GM04504 (cell line): ENCODE data around the gene TMEM208.

Experiments used
- DNase-seq: peaks from one replicate; pipeline ENCODE4 v3.0.0-alpha.2; 2012; ENCODE audit warnings: low read depth

Gene TMEM208

GRCh38 chr16:67209565-67209964 is 17.4 kb upstream of the TMEM208 start:
- DNase-seq, result no peak

DNA sequence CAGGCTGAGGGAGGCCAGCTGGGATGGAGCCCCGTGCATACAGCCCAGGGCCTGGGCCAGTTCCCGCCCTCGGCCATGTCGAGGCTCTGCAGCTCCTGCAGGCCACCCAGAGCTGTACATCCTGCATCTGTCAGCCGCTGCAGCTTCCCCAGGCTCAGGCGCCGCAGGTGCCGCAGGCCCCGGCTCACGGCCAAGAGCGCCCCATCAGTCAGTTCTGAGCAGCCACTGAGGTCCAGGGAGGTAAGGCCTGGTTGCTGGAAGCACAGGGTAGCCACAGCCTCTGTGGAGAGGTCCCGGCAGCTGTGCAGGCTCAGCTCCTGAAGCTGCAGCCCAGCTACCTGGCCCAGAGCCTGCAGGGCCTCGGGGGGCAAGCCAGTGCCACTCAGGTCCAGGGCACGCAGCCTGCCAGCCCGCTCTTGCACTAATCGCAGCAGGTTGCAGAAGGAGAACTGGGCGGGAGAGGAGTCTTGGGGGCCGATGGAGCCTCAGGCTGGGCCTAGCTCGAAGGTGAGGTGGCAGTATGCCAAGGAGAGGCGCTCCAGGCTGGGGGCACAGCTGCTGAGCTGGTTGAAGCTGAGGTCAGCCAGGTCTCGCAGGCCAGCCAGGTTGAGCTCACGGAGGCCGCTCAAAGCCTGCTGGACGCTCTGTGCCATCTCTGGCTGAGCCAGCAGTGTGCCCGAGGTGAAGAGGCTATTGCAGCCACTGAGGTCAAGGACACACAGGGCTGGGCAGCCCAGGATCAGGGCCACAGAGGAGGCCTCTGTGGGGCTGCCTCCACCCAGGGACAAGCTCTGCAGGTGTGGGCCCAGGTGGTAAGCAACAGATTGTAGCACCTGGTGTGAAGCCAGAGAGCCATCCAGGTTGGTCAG is 16.6 kb upstream of the TMEM208 start:
- DNase-seq, result no peak

DNA sequence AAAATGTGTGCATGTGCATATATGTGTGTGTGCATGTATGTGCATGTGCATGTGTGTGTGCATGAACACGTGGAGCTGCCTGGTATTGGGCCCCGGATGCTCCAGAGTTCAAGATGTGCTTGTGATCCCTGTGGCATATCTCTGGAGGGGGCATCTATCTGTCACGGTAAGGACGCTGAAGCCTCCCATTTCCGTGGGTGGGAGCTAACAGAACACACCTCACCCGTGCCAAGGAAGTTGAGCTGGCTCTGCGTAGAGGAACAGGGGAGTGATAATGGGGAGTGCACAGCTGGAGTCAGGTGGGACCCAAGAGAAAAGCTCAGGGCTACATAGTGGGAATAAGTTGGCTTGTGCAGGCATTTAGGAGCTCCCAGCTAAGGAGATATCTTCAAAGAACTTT is 15.3 kb upstream of the TMEM208 start:
- no peak for DNase-seq

DNA sequence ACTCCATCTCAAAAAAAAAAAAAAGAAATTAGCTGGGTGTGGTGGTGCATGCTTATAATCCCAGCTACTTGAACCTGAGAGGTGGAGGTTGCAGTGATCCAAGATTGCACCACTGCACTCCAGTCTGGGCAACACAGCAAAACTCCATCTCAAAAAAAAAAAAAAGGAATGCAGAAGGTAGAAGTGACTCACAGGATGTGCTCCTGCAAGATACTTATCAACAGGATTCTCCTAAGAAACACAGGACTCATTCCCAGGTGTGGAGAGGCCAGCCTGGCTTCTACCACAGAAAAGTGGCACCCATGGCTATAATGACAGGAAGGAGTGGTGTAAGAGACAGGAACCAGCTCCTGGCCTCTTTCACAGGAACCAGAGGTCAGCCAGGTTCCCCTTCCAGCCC is 14.2 kb upstream of the TMEM208 start:
- no peak for DNase-seq

DNA sequence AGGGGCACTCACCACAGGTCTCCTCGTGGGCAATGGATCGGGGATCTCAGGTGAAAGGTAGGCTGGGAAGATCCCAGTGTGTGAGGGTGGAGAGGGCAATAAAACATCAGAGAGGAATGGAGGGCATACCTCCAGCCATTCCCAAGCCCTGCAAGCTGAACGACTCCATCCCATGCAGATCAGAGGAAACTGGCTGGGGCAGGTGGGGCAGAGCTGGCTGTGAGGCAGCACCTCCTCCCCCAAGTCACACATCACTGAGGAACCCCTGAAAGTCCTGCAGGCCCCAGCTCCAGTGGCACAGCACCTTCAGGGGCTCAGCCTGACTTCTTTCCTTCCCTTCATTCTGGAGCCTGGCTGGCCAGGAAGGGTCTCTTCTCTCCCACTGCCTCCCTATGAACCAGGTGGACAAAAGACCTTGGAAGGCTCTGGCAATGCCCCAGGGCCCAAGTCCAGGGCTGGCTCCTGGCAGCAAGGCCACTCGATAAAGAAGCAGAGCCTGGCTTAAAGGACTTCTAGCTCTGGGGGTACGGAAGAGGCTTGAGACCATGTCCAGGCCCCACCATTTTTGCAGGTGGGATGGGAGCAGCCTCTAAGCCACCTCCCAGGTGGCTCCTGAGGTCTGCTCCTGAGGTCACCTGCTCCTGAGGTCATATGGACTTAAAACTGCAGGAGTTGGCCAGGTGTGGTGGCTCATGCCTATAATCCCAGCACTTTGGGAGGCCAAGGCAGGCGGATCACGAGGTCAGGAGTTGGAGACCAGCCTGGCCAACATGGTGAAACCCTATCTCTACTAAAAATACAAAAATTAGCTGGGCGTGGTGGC is 13.5 kb upstream of the TMEM208 start:
- no peak for DNase-seq

GRCh38 chr16:67215706-67216105 is 11.2 kb upstream of the TMEM208 start:
- no peak for DNase-seq

DNA sequence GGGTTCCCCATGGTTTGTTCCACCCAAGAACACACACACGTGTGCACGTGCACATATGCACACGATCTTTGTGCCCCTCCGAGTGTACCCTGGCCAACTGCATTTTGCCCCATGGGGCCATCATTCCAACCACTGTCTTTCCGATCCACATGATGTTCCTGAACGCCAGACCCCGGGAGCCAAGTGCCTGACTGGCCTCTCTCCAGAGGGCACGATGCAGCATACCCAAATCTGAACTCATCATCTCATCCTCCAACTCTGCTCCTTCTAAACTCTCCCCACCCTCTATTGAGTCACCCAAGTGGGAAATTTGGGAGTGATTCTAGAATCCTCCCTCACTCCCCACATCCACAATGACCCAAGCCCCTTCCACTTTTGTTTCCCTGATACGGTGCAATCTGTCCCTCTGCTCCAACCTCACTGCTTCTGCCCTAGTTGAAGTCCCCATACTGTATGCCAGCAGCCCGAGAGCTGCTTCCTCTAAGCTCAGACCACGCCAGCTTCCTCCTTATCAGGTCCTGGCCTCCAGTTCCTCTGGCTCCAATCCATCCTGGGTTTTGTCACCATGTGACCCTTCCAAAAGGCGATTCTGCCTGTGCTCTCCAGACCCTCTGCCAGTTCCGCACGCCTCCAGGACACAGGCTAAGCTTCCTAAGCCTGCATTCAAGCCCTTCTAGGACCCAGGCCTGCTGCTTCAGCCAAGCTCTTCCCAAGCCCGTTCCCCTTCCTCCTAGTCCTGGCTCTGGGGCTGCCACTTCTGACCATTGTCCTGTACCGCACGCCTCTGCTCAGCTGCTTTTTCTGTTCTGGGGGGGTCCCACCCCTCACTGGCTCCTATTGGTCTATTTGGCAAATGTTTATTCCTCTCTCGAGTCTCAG is 10.1 kb upstream of the TMEM208 start:
- no peak for DNase-seq

DNA sequence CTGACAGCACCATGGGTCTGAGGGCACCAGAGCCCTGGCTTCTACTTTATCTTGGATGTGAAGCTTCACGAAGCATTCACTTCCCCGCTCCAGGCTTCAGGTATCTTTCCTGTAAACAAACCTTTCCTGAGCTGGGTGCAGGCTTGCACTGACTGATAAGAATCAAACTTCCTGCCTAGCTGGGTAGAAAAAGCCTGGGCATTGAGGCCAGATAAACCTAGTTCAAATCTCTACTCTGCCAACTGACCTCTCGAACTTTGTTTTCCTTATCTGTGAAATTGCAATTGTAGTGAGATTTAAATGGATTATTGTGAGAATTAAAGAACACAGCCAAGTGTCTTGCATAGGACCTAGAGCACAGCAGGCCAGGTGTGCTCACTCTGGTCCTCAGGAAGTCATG is 2.9 kb upstream of the TMEM208 start:
- no peak for DNase-seq

DNA sequence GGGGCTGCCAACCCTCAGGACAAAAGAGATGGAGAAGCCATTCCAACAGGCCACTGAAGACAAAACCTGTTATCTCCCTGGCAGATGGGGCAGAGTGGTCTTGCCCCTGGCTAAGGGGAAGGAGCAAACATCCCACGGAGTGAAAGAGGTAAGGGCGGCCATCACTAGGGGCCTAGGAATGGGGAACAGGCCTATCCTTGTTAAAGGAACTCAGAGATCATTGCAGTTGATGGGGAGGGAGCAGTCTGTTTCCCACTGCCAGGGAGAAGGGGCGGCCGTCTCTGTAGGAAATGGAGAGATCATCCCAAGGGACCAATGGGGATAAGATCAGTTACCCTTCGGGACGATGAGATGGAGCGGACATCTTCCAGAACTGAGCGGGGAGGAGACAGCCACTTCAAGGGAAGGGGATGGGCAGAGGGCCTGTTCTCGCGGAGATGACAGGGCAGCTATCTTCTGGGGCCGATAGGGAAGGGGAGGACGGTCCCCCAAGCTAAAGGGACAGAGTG is 581 bp upstream of the TMEM208 start:
- DNase-seq, result no peak

DNA sequence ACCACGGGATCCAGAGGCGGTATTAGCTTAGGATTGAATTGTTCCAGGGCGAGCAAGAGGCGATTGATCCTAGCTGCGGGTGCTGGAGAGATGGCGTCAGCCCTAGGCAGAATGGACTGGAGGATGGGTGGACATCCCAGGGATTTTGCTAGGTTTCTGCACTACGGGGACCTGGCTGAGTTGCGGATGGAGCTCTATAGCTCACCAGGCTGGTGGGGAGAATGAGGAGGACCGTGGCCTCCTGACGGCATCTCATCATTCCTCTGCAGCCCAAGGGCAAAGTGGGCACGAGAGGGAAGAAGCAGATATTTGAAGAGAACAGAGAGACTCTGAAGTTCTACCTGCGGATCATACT is 614 bp downstream of the TMEM208 start:
- DNase-seq, result no peak

GRCh38 chr16:67228034-67228785 is 1.3 kb downstream of the TMEM208 start:
- no peak for DNase-seq

- no peak for DNase-seq
Observed at GRCh38 chr16:67228905-67229304, 2.0 kb downstream of the TMEM208 start.

GRCh38 chr16:67229906-67230808 is 3.2 kb downstream of the TMEM208 start:
- no peak for DNase-seq

- DNase-seq, result no peak
Observed at GRCh38 chr16:67230809-67231660, 4.1 kb downstream of the TMEM208 start.

DNA sequence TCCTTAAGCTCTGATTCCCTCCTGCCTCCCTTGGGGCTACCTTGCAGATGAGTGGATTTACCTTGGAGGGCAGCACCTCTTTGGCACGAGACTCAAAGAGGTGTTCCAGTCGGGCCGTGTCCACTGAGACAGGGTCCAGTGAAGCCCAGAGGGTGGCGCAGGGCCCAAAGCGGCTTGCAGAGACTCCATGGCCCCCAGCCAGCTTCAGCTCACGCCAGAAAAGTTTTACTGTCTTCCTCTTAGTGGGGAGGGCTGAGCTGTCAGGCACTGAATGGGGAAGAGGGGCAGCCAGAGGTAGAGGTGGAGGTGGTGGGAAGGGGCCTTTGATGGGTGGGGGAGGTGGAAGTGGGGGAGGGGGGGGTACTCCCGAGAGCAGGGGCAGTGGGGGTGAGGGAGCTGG is 6.7 kb downstream of the TMEM208 start:
- DNase-seq, result no peak

DNA sequence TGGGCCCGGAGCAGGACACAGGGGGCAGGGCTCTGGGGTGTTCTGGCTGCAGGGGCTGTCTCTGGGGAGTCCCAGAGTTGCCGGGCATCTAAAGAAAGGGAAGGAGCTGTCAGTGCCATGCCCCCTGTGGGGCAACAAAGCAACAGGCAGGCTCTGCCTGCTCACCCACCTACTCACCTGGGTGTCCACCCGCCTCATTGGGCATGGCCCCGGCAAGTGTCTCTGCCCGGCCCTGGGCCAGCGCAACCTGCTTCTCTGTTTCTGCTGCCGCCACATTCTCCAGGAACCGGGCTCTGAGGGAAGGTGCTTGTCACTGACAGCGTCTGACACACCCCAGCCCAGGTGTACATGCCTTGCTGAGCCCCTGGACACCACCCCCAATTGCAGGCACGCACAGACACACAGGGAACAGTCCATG is 7.3 kb downstream of the TMEM208 start:
- DNase-seq, result no peak

DNA sequence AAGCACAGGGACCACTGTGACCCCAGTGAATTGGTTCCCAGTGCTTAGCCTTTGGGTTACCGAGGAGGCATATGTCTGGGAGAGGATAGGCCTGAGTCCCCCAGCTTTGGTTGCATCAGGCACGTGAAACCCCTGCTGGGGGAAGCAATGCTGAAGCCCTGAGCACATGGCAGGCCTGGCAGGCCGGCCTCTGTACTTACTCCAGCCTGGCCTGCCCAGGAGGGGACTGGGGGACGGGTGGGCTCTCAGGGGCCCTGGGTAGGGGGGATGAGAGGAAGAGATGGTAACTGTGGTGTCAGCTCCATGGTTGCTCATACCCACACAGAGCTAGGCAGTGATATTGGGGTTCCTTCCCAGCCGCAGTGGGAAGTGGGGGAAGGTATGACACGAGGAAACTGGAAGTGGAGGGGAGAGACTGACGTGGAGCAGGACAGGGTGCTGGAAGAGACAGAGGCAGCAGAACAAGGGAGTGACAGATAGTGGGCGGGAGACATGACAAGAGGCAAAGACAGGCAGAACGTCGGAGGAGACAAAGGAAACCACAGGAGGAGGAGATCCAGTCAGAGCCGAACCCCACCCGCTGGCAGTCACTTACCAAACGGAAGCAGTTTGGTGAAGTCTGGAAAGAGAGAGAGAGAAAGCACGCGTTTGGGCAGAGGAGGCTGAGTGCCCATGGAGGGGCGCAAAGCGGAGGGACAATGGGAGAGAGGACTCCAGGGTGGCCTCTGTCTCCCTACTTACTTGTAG is 9.1 kb downstream of the TMEM208 start:
- DNase-seq, result no peak

- DNase-seq, result no peak
Observed at GRCh38 chr16:67236563-67237395, 9.8 kb downstream of the TMEM208 start.
